DMS 273 treated with DMSO at 0.1 percent for 48 hours (cell line): ENCODE data around the gene HECTD3.
A peak's percentile ranks its signal among the peaks of the same experiment; 100 is the strongest.

ENCODE experiments used
- DNase-seq: peaks from one replicate; lab custom pipeline; 2025; lab: John Stamatoyannopoulos, UW

HECTD3 gene

GRCh38 chr1:45010855-45011811, at the start of gene HECTD3:
HECTD3 (minus strand) TSS chr1:45011324; CDS start chr1:45011257, 67 bp downstream.
- DNase-seq = peak; percentile 75

GRCh38 chr1:45059829-45060228, 48.7 kb upstream of the HECTD3 start:
- no peak for DNase-seq

- DNase-seq = no peak
Observed at GRCh38 chr1:45057542-45057941, 46.4 kb upstream of the HECTD3 start.

DNA sequence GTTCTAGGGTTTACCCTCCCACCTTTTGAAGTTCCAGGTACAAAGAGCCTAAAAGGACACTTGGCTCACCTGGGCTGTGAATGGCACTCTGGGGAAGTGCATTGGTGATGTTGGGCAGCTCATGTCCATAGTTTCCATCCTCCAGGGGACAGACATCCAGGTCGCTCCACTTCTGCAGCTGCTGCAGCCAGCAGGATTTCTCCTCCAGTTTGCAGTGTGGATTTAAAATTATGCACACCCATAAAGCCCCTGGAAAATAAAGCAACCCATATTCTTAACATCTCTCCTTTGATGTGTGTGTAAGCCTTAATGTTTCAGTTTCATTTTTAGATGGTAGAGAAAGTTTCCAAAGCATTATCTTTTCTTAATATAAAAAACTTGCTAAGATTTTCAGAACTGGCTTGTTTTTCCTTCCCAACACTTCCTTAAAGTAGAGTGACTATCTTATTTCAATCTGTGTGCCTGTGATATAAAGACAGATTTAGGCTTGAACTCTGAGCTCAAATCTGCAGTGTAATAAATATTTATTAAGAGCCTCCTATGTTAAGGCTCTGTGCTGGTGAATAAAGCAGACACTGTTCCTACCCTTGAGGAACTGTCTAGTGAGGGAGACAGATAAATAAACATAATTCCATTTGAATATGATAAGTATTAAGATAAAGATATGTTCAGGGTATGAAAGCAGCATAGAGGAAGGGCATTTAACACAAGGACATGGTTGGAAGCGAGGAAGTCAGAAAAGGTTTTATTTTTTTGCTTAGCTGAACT, 40.1 kb upstream of the HECTD3 start:
- DNase-seq = no peak

- no peak for DNase-seq
Observed at GRCh38 chr1:45047032-45047431, 35.9 kb upstream of the HECTD3 start.

GRCh38 chr1:45044916-45045315, 33.8 kb upstream of the HECTD3 start:
- DNase-seq = no peak

GRCh38 chr1:45043094-45043493, 32.0 kb upstream of the HECTD3 start:
- no peak for DNase-seq

GRCh38 chr1:45040297-45040696, 29.2 kb upstream of the HECTD3 start:
- no peak for DNase-seq

GRCh38 chr1:45038661-45039364, 27.7 kb upstream of the HECTD3 start:
- DNase-seq = no peak

DNA sequence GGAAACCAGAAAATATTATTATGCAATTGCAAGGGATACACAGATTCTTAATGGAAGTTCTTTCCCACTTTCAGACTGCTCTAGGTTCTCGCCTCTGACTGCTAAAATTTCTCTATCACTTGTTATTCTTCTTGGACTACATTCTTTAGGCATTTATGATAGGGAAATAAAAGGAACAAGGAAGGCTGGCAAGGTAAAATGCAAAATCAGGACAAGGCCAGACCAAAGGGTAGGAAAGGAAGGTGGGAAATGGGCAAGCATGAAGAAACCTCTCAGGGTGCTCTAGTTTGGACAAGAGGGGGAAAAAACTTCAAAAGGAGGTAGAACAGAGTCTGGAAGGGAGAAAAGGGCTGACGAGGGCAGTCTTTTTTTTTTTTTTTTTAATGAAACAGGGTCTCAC, 27.1 kb upstream of the HECTD3 start:
- DNase-seq = no peak

GRCh38 chr1:45037456-45037855, 26.3 kb upstream of the HECTD3 start:
- no peak for DNase-seq

GRCh38 chr1:45035631-45036301, 24.6 kb upstream of the HECTD3 start:
- no peak for DNase-seq

GRCh38 chr1:45033356-45033755, 22.2 kb upstream of the HECTD3 start:
- no peak for DNase-seq

DNA sequence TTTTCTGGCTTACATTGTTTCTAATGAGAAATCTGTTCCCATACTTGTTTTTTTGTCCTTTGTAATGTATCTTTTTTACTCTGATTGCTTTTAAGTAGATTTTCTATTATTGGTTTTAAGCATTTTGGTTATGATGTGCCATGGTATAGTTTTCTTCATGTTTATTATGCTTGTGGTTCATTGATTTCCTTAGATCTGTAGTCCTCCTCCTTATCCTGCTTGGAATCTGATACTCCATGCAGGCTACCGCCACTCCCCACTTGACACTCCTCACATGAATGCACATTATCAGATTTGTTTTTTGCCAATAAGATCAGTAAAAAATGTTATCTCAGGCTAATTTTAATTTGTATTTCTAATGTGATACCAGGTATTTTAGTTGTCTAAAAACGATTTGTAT, 21.7 kb upstream of the HECTD3 start:
- DNase-seq = no peak

DNA sequence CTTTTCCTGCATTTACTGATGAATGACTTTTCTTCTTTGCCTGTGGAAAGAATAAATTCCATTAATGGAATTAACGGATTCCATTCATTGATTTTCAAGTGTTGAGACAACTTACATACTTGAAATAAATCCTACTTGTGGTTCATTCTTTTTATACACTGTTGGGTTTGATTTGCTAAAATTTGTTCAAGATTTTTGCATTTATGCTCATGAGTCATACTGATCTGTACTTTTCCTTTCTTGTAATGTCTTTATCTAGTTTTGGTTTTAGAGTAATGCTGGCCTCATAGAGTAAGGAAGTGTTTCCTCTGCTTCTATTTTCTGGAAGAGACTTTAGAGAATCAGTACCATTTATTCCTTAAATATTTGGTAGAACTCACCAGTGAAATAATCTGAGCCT, 15.3 kb upstream of the HECTD3 start:
- no peak for DNase-seq

DNA sequence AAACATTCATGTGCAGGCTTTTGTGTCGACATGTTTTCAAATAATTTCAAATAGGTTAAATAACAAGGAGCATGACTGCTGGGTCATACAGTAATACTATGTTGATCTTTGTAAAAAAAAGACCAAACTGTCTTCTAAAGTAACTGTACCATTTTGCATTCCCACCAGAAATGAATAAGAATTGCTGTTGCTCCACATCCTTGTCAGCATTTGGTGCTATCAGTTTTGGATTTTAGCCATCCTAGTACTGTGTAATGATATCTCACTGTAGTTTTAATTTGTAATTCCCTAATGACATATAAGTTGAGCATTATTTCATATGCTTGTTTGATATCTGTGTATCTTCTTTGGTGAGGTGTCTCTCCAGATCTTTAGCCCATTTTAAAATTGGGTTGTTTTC, 12.5 kb upstream of the HECTD3 start:
- DNase-seq = no peak

DNA sequence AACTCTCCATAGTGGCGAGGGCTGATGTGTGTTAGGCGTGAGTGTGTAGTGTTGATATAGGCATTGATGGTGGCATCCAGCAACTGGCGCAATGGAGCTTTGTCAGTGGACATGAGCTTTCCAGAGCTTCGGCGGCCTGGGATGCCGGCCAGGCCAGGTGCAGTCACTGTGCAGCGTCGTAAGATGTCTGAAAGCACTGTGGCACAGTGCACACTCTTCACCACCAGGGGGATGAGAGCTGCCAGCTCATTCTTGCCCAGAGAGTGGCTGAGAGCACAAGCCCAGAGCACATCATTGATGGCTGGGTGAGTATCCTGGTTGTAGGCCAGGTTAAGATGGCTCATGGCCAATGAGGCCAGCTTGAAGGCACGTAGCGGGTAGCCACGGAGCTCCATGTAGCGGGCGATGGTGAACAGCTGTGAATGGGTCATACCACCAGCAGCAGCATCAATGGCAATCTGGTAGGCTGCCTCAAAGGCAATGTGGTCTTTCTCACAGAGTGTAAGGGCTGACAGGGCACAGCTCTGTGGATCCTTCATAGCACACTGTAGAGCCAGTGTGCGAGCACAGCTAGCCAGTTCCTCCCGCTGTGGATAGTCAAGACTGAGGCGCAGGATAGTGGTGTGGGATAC, 7.6 kb upstream of the HECTD3 start:
- peak; percentile 66 for DNase-seq

DNA sequence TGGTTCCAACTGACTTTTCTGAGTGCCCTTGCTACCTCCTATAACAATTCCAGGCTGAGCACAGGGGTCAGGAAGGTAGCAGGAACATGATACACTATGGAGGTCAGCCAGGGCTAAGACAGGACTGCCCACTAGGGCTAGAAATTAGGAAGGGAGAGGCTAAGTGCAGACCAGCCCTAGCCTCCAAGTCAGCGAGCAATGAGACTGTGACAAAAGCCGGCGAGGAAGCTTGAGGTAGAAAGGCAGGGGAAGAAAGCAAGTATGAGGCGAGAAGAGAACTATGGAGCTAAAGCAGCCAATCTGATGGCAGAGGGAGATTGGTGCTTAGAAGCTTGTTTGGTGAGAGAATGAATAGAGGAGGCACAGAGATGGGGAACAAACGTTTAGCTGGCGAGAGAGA, 5.6 kb upstream of the HECTD3 start:
- no peak for DNase-seq

DNA sequence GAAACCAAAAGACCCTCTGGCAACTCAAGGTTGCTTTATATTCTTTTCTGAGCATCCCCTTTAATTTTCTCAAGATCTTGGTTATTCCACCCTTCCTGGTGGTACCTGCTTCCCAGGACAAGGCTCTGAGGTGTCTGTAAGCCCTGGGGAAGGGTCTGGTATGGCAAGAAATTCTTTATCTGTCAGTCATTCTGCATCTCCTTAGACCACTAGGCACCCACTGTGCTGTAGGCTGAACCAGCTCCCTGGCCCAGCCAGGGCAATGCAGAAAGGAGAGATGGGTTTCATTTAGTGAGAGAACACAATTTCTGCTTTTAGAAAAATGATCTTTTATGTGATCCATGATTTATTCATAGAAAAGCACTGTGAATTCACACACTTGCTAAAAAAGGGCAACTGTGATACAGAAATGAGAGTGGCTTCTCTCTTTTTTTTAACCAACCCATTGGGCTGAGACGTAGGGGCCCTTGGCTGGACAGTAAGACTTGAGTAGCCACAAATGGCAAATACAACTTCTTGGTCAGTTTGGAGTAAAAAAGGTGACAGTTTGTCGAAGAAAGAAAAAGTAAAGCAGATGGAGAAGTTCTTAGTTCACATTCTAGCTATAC, 5.1 kb upstream of the HECTD3 start:
- no peak for DNase-seq

- DNase-seq = no peak
Observed at GRCh38 chr1:45015683-45016082, 4.6 kb upstream of the HECTD3 start.
